ENCODE measurements around the gene MYZAP. TPM values are rescaled to one million over a fixed set of nuclear protein-coding genes. Genes with fewer than 3 reads are reported as not detected.

Gene MYZAP
- total RNA-seq, 1 experiment from 2014 or later: 6.4 TPM

DNA sequence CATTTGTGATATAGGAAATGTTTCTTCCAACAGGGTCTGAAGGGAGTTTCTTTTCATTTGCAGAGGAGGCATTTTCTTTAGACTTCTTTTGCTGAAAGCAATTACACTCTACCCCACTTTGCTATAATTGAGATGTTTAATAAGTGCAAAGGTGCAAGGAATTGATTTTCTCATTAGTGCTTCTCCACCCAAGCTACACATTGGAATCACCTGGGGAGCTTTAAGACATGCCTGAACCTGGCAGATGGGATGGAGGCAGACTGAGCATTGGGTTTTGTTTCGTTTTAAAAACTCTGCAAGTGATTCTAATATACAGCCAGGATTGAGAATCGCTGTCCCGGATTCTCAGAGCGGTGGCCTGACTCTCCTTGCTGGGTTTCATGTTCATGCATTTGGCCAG lies 52.1 kb downstream of the MYZAP start:
- Mint-ChIP-seq H3K4me3 (ENCODE audit: unreplicated experiment) (no peak overlapping the region), H3K27me3 (ENCODE audit: insufficient read depth, unreplicated experiment) (no peaks in the 10 kb centered on the region), H3K9me3 (ENCODE audit: unreplicated experiment) (no peaks in the 10 kb centered on the region), H3K4me1 (ENCODE audit: low read depth, unreplicated experiment) (no peaks in the 10 kb centered on the region), H3K36me3 (ENCODE audit: insufficient read depth, unreplicated experiment) (peaks cover 8% of the 10 kb centered on the region), H3K27ac (ENCODE audit: unreplicated experiment) (no peak overlapping the region)
- Histone ChIP-seq H3K27me3 (replicated peaks; ENCODE audit: control insufficient read depth, insufficient read depth, low read length) (no peaks in the 10 kb centered on the region), H3K9me3 (no peaks in the 10 kb centered on the region), H3K36me3 (ENCODE audit: control insufficient read depth, insufficient read depth, low read length) (no peaks in the 10 kb centered on the region), H3K4me3 (ENCODE audit: low read depth, low read length) (no peak overlapping the region), H3K4me1 (no peaks in the 10 kb centered on the region)
- intact Hi-C loops (cut with micrococcal nuclease; ENCODE audit: unreplicated experiment): no loop called here
- CTCF ChIA-PET: interaction anchor here (0.6 to 1.4 kb wide), 2 partner anchors 60 to 84 kb away, joined by 3 read pairs; no protein-coding TSS in a partner anchor
- POLR2A ChIA-PET: no interaction called here
- BruUV-seq (replicated peaks): no TSS peak
- DNase-seq: no peak
- TF ChIP-seq, protein P1, sequence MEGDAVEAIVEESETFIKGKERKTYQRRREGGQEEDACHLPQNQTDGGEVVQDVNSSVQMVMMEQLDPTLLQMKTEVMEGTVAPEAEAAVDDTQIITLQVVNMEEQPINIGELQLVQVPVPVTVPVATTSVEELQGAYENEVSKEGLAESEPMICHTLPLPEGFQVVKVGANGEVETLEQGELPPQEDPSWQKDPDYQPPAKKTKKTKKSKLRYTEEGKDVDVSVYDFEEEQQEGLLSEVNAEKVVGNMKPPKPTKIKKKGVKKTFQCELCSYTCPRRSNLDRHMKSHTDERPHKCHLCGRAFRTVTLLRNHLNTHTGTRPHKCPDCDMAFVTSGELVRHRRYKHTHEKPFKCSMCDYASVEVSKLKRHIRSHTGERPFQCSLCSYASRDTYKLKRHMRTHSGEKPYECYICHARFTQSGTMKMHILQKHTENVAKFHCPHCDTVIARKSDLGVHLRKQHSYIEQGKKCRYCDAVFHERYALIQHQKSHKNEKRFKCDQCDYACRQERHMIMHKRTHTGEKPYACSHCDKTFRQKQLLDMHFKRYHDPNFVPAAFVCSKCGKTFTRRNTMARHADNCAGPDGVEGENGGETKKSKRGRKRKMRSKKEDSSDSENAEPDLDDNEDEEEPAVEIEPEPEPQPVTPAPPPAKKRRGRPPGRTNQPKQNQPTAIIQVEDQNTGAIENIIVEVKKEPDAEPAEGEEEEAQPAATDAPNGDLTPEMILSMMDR (IDR thresholded peaks at IDR 0.05; ENCODE audit: insufficient read depth in 1 of 2, low read depth in 1 of 2, low read length in 1 of 2, severe bottlenecking in 1 of 2, unreplicated experiment in 1 of 2): no peak

DNA sequence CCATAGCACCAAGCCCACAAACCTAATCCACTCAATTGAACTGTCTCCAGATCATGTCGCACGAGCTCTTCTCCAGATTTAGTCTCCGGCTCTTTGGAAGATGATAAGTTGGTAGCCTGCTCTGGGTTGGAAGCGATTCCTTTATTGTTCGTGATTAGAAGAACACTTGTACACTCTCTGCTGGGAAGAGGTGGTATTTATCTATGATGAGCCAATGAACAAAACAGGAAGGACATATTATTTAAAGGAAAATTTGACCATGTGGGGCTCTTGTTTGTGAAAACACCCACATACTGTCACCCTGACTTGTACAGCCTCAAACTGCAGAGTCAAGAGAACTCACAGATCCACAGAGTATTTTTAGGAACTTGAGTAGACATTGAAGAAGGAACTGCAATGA lies 54.4 kb downstream of the MYZAP start:
- TF ChIP-seq, protein P1 (IDR thresholded peaks at IDR 0.05; ENCODE audit: insufficient read depth in 1 of 2, low read depth in 1 of 2, low read length in 1 of 2, severe bottlenecking in 1 of 2, unreplicated experiment in 1 of 2): no peak
- H3K4me3 ChIP-seq (ENCODE audit: low read depth, low read length): no peak overlapping the region
- Mint-ChIP-seq H3K27me3 (ENCODE audit: insufficient read depth, unreplicated experiment) (no peaks in the 10 kb centered on the region), H3K9me3 (ENCODE audit: unreplicated experiment) (no peaks in the 10 kb centered on the region), H3K4me1 (ENCODE audit: low read depth, unreplicated experiment) (no peaks in the 10 kb centered on the region), H3K27ac (ENCODE audit: unreplicated experiment) (no peak overlapping the region), H3K36me3 (ENCODE audit: insufficient read depth, unreplicated experiment) (peaks cover 8% of the 10 kb centered on the region), H3K4me3 (ENCODE audit: unreplicated experiment) (no peak overlapping the region)
- DNase-seq: no peak
- H3K9me3 ChIP-seq: no peaks in the 10 kb centered on the region
- no peaks in the 10 kb centered on the region for H3K27me3 ChIP-seq (replicated peaks; ENCODE audit: control insufficient read depth, insufficient read depth, low read length)
- POLR2A ChIA-PET: no interaction called here
- H3K4me1 ChIP-seq: no peaks in the 10 kb centered on the region
- intact Hi-C loops (cut with micrococcal nuclease; ENCODE audit: unreplicated experiment): no loop called here
- CTCF ChIA-PET: no interaction called here
- no TSS peak for BruUV-seq (replicated peaks)
- no peaks in the 10 kb centered on the region for H3K36me3 ChIP-seq (ENCODE audit: control insufficient read depth, insufficient read depth, low read length)

DNA sequence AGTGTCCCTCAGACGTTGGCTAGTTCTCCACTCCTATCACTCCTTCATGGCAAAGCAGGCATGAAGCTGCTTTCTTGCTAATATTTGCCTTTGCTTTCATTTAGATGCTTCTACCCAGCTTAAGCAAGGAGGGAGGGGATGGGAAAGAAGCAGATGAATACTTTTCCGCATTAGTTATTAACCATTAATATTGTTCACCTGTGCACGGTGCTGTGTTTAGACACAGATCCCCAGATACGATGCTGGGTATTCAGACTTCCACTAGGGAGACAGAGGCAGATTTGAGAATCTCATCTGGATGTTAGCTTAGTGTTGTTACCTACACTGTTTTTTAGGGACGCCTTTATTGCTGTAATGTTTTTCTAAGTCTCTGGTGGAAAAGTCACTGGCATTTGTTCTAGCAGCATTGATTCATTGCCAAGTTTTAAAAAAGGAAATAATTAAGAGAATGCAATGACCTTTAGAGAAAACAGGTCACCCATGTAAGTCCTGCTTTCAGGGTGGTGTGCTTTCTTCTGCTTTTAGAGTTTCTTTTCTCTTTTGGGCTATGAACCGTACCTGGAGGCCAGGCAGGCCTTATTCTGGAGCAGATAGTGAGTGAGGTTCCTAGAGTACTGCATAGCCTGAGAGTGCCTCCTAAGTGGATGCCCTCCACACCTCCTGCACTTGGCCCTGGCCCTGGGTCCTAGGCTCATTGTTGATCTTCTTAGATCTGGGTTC lies 55.5 kb downstream of the MYZAP start:
- intact Hi-C loops (cut with micrococcal nuclease; ENCODE audit: unreplicated experiment): no loop called here

More for the DNA sequence above, 55.5 kb downstream of the MYZAP start:
- ChIA-PET POLR2A (no interaction called here), CTCF (no interaction called here)
- no peak for DNase-seq
- Mint-ChIP-seq H3K4me1 (ENCODE audit: low read depth, unreplicated experiment) (no peaks in the 10 kb centered on the region), H3K27me3 (ENCODE audit: insufficient read depth, unreplicated experiment) (no peaks in the 10 kb centered on the region), H3K4me3 (ENCODE audit: unreplicated experiment) (no peak overlapping the region), H3K27ac (ENCODE audit: unreplicated experiment) (no peak overlapping the region), H3K9me3 (ENCODE audit: unreplicated experiment) (no peaks in the 10 kb centered on the region), H3K36me3 (ENCODE audit: insufficient read depth, unreplicated experiment) (peaks cover 4% of the 10 kb centered on the region)
- BruUV-seq (replicated peaks): no TSS peak
- Histone ChIP-seq H3K4me1 (no peaks in the 10 kb centered on the region), H3K27me3 (replicated peaks; ENCODE audit: control insufficient read depth, insufficient read depth, low read length) (no peaks in the 10 kb centered on the region), H3K9me3 (no peaks in the 10 kb centered on the region), H3K36me3 (ENCODE audit: control insufficient read depth, insufficient read depth, low read length) (no peaks in the 10 kb centered on the region), H3K4me3 (ENCODE audit: low read depth, low read length) (no peak overlapping the region)
- TF ChIP-seq, protein P1 (IDR thresholded peaks at IDR 0.05; ENCODE audit: insufficient read depth in 1 of 2, low read depth in 1 of 2, low read length in 1 of 2, severe bottlenecking in 1 of 2, unreplicated experiment in 1 of 2): no peak
